Endodermal cell (in vitro differentiated cells): Measurements from ENCODE around the gene SLC1A1. TPM values are rescaled to one million over a fixed set of nuclear protein-coding genes. Genes with fewer than 3 reads are reported as not detected.

Source experiments
- DNase-seq: peaks from one replicate; pipeline ENCODE4 v3.0.0-alpha.2; 2017
- H3K27ac ChIP-seq: 2 replicates; pipeline ENCODE4 v1.5.1; 2013; ENCODE audit warnings: mild to moderate bottlenecking, low read depth, low read length, moderate library complexity
- H3K27me3 ChIP-seq: 2 replicates; pipeline ENCODE4 v1.6.1; 2013; ENCODE audit warnings: mild to moderate bottlenecking, low read length, moderate library complexity; ENCODE audit not compliant: insufficient read depth, control insufficient read depth, poor library complexity, severe bottlenecking
- H3K36me3 ChIP-seq: 2 replicates; pipeline ENCODE4 v1.7.0; 2013; ENCODE audit warnings: mild to moderate bottlenecking, low read length, moderate library complexity; ENCODE audit not compliant: control insufficient read depth, insufficient read depth
- H3K4me1 ChIP-seq: one replicate; pipeline ENCODE4 v1.7.0; 2013; ENCODE audit warnings: low read length; ENCODE audit not compliant: control insufficient read depth, insufficient read depth
- H3K4me3 ChIP-seq: 2 replicates; pipeline ENCODE4 v1.5.1; 2013; ENCODE audit warnings: mild to moderate bottlenecking, low read length, moderate library complexity
- H3K9ac ChIP-seq: 2 replicates; pipeline ENCODE4 v1.6.1; 2013; ENCODE audit warnings: mild to moderate bottlenecking, low read length, moderate library complexity; ENCODE audit not compliant: poor library complexity, severe bottlenecking; ENCODE audit errors: extremely low read depth
- H3K9me3 ChIP-seq: 2 replicates; pipeline ENCODE4 v1.6.1; 2013; ENCODE audit warnings: mild to moderate bottlenecking, low read length, moderate library complexity; ENCODE audit not compliant: control insufficient read depth
- H3K27ac Mint-ChIP-seq: 2 replicates; pipeline ENCODE4 v1.8.0; 2020; ENCODE audit warnings: mixed read lengths
- H3K27me3 Mint-ChIP-seq: 2 replicates; pipeline ENCODE4 v1.8.0; 2021; ENCODE audit warnings: mild to moderate bottlenecking, mixed read lengths; ENCODE audit not compliant: insufficient read depth
- H3K36me3 Mint-ChIP-seq: 2 replicates; pipeline ENCODE4 v1.8.0; 2020; ENCODE audit warnings: low read depth, mixed read lengths
- H3K4me1 Mint-ChIP-seq: 2 replicates; pipeline ENCODE4 v1.8.0; 2020; ENCODE audit warnings: mixed read lengths
- H3K4me3 Mint-ChIP-seq: 2 replicates; pipeline ENCODE4 v1.8.0; 2020; ENCODE audit warnings: mild to moderate bottlenecking, moderate library complexity, mixed read lengths
- H3K9me3 Mint-ChIP-seq: 2 replicates; pipeline ENCODE4 v1.8.0; 2020; ENCODE audit warnings: mild to moderate bottlenecking, mixed read lengths
- CTCF ChIP-seq: fragments of 200-600 bp; sonication (generic); conservative IDR thresholded peaks from 2 replicates; pipeline ENCODE4 v1.5.0; 2021; ENCODE audit warnings: antibody characterized with exemption, mild to moderate bottlenecking
- WGBS, 2 experiments: methylation state at CpG; one replicate each; pipeline versions ENCODE4 v1.1.5 to v1.1.7; 2013; ENCODE audit warnings: missing lambda C conversion rate in 2 of 2, mixed read lengths in 1 of 2; ENCODE audit not compliant: insufficient coverage in 1 of 2, insufficient read length in 1 of 2; 5-methylcytosine and 5-hydroxymethylcytosine counted together
- total RNA-seq, 2 donors: library from RNA; stranded (reverse); fragmentation: NEBNext Ultra II Directional in 1 of 2; extraction: Animal tissue kit (Norgen Biotek cat#: 25700) in 1 of 2; gene quantifications; 2 replicates in 1 of 2; 3 replicates in 1 of 2; pipeline ENCODE4 v1.2.1, GENCODE V29; 2021

SLC1A1 gene
- total RNA-seq, 2 donors from 2014 or later, result 5.5 to 11.3 TPM

- TF ChIP-seq CTCF, result no peak
- Mint-ChIP-seq H3K4me1 (no peaks in the 10 kb centered on the region), H3K27me3 (no peaks in the 10 kb centered on the region), H3K4me3 (no peak overlapping the region), H3K9me3 (no peaks in the 10 kb centered on the region), H3K36me3 (no peaks in the 10 kb centered on the region), H3K27ac (no peak overlapping the region)
- H3K4me3 ChIP-seq, result no peak overlapping the region
- H3K36me3 ChIP-seq, result no peaks in the 10 kb centered on the region
- 91 to 100% methylated on average over 1 to 2 of the region's 2 CpGs for WGBS, 2 experiments
- no peak for DNase-seq
- H3K9me3 ChIP-seq, result no peaks in the 10 kb centered on the region
- H3K9ac ChIP-seq, result no peak overlapping the region
- no peak overlapping the region for H3K27ac ChIP-seq
- H3K4me1 ChIP-seq, result no peaks in the 10 kb centered on the region
- H3K27me3 ChIP-seq, result no peaks in the 10 kb centered on the region
These were observed 104.7 kb downstream of the SLC1A1 start for GRCh38 chr9:4594994-4595393.

GRCh38 chr9:4596165-4596922, 106.1 kb downstream of the SLC1A1 start:
- Mint-ChIP-seq H3K27ac (no peak overlapping the region), H3K36me3 (no peaks in the 10 kb centered on the region), H3K4me1 (no peaks in the 10 kb centered on the region), H3K9me3 (no peaks in the 10 kb centered on the region), H3K4me3 (no peak overlapping the region), H3K27me3 (no peaks in the 10 kb centered on the region)
- TF ChIP-seq CTCF, result no peak
- no peaks in the 10 kb centered on the region for H3K4me1 ChIP-seq
- no peak overlapping the region for H3K27ac ChIP-seq
- 94 to 95% methylated on average over 8 to 11 of the region's 11 CpGs for WGBS, 2 experiments
- no peaks in the 10 kb centered on the region for H3K27me3 ChIP-seq
- H3K4me3 ChIP-seq, result no peak overlapping the region
- H3K9me3 ChIP-seq, result no peaks in the 10 kb centered on the region
- no peaks in the 10 kb centered on the region for H3K36me3 ChIP-seq
- DNase-seq, result no peak
- no peak overlapping the region for H3K9ac ChIP-seq

- no peak overlapping the region for H3K4me3 ChIP-seq
- TF ChIP-seq CTCF, result no peak
- no peaks in the 10 kb centered on the region for H3K9me3 Mint-ChIP-seq
- DNase-seq, result no peak
- H3K4me3 Mint-ChIP-seq, result no peak overlapping the region
- no peak overlapping the region for H3K27ac ChIP-seq
- H3K9me3 ChIP-seq, result no peaks in the 10 kb centered on the region
- no peaks in the 10 kb centered on the region for H3K36me3 ChIP-seq
- H3K4me1 Mint-ChIP-seq, result no peaks in the 10 kb centered on the region
- WGBS, 2 experiments, result 100% methylated on average over 1 of the region's 1 CpG; no CpG with 5 or more reads in 1 of the 2 experiments
- H3K36me3 Mint-ChIP-seq, result no peaks in the 10 kb centered on the region
- H3K9ac ChIP-seq, result no peak overlapping the region
- H3K27me3 Mint-ChIP-seq, result no peaks in the 10 kb centered on the region
- no peak overlapping the region for H3K27ac Mint-ChIP-seq
- no peaks in the 10 kb centered on the region for H3K4me1 ChIP-seq
- H3K27me3 ChIP-seq, result no peaks in the 10 kb centered on the region
These were observed 110.1 kb downstream of the SLC1A1 start for GRCh38 chr9:4600368-4600767.
